Endodermal cell (in vitro differentiated cells): Measurements from ENCODE around the gene PKM. TPM values are rescaled to one million over a fixed set of nuclear protein-coding genes. Genes with fewer than 3 reads are reported as not detected.

Experiments used
- DNase-seq: peaks from one replicate; pipeline ENCODE4 v3.0.0-alpha.2; 2017
- H3K27ac ChIP-seq: 2 replicates; pipeline ENCODE4 v1.5.1; 2013; ENCODE audit warnings: mild to moderate bottlenecking, low read depth, low read length, moderate library complexity
- H3K27me3 ChIP-seq: 2 replicates; pipeline ENCODE4 v1.6.1; 2013; ENCODE audit warnings: mild to moderate bottlenecking, low read length, moderate library complexity; ENCODE audit not compliant: insufficient read depth, control insufficient read depth, poor library complexity, severe bottlenecking
- H3K36me3 ChIP-seq: 2 replicates; pipeline ENCODE4 v1.7.0; 2013; ENCODE audit warnings: mild to moderate bottlenecking, low read length, moderate library complexity; ENCODE audit not compliant: control insufficient read depth, insufficient read depth
- H3K4me1 ChIP-seq: one replicate; pipeline ENCODE4 v1.7.0; 2013; ENCODE audit warnings: low read length; ENCODE audit not compliant: control insufficient read depth, insufficient read depth
- H3K4me3 ChIP-seq: 2 replicates; pipeline ENCODE4 v1.5.1; 2013; ENCODE audit warnings: mild to moderate bottlenecking, low read length, moderate library complexity
- H3K9ac ChIP-seq: 2 replicates; pipeline ENCODE4 v1.6.1; 2013; ENCODE audit warnings: mild to moderate bottlenecking, low read length, moderate library complexity; ENCODE audit not compliant: poor library complexity, severe bottlenecking; ENCODE audit errors: extremely low read depth
- H3K9me3 ChIP-seq: 2 replicates; pipeline ENCODE4 v1.6.1; 2013; ENCODE audit warnings: mild to moderate bottlenecking, low read length, moderate library complexity; ENCODE audit not compliant: control insufficient read depth
- H3K27ac Mint-ChIP-seq: 2 replicates; pipeline ENCODE4 v1.8.0; 2020; ENCODE audit warnings: mixed read lengths
- H3K27me3 Mint-ChIP-seq: 2 replicates; pipeline ENCODE4 v1.8.0; 2021; ENCODE audit warnings: mild to moderate bottlenecking, mixed read lengths; ENCODE audit not compliant: insufficient read depth
- H3K36me3 Mint-ChIP-seq: 2 replicates; pipeline ENCODE4 v1.8.0; 2020; ENCODE audit warnings: low read depth, mixed read lengths
- H3K4me1 Mint-ChIP-seq: 2 replicates; pipeline ENCODE4 v1.8.0; 2020; ENCODE audit warnings: mixed read lengths
- H3K4me3 Mint-ChIP-seq: 2 replicates; pipeline ENCODE4 v1.8.0; 2020; ENCODE audit warnings: mild to moderate bottlenecking, moderate library complexity, mixed read lengths
- H3K9me3 Mint-ChIP-seq: 2 replicates; pipeline ENCODE4 v1.8.0; 2020; ENCODE audit warnings: mild to moderate bottlenecking, mixed read lengths
- CTCF ChIP-seq: fragments of 200-600 bp; sonication (generic); conservative IDR thresholded peaks from 2 replicates; pipeline ENCODE4 v1.5.0; 2021; ENCODE audit warnings: antibody characterized with exemption, mild to moderate bottlenecking
- WGBS, 2 experiments: methylation state at CpG; one replicate each; pipeline versions ENCODE4 v1.1.5 to v1.1.7; 2013; ENCODE audit warnings: missing lambda C conversion rate in 2 of 2, mixed read lengths in 1 of 2; ENCODE audit not compliant: insufficient coverage in 1 of 2, insufficient read length in 1 of 2; 5-methylcytosine and 5-hydroxymethylcytosine counted together
- total RNA-seq, 2 donors: library from RNA; stranded (reverse); fragmentation: NEBNext Ultra II Directional in 1 of 2; extraction: Animal tissue kit (Norgen Biotek cat#: 25700) in 1 of 2; gene quantifications; 2 replicates in 1 of 2; 3 replicates in 1 of 2; pipeline ENCODE4 v1.2.1, GENCODE V29; 2021

PKM gene
- total RNA-seq, 2 donors from 2014 or later, result 2,197 to 2,355 TPM

GRCh38 chr15:72168808-72169190 is 62.2 kb downstream of the PKM start:
- WGBS, 2 experiments, result 75 to 83% methylated on average over 2 to 4 of the region's 4 CpGs
- H3K27ac ChIP-seq, result no peak overlapping the region
- H3K27me3 ChIP-seq, result no peaks in the 10 kb centered on the region
- no peak overlapping the region for H3K4me3 Mint-ChIP-seq
- no peaks in the 10 kb centered on the region for H3K36me3 Mint-ChIP-seq
- H3K9ac ChIP-seq, result no peak overlapping the region
- no peak overlapping the region for H3K27ac Mint-ChIP-seq
- H3K4me3 ChIP-seq, result no peak overlapping the region
- H3K27me3 Mint-ChIP-seq, result no peaks in the 10 kb centered on the region
- peaks cover 8% of the 10 kb centered on the region for H3K4me1 ChIP-seq
- H3K9me3 Mint-ChIP-seq, result no peaks in the 10 kb centered on the region
- no peaks in the 10 kb centered on the region for H3K9me3 ChIP-seq
- peaks cover 20% of the 10 kb centered on the region for H3K4me1 Mint-ChIP-seq
- no peaks in the 10 kb centered on the region for H3K36me3 ChIP-seq
- no peak for DNase-seq
- no peak for TF ChIP-seq CTCF

DNA sequence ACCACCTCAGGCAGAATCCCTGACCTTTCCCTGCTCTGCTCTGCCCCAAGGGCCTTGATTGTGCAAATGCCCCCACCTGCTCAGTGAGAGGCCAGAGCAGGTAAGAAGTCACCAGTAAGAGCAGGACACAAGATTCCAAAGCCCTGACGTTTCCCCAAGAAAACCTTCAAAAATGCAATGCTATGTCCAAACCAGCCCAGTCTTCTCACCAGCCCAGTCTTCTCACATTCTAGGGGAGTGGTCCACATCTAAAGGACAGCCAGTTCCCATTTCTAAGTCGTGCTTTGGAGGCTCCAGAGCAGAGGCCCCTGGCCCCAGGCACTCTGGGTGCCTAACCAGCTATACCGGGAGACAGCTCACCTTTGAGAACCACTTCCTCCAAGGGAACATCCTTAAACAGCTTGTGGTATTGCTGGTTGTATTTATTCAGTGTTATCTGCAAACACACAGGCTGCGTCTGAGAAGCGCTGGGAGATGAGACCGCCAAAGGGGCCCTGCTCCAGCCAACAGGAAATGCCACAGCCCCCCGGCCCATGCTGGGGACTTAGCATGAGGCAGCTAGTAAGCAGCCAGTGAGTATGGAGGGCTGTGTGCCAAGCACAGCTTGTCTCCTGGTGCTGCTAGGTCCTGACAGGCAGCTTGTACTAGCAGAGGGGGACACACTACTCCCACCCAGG is 62.7 kb downstream of the PKM start:
- Histone ChIP-seq H3K27me3 (no peaks in the 10 kb centered on the region), H3K4me3 (no peak overlapping the region), H3K4me1 (peaks cover 8% of the 10 kb centered on the region), H3K9ac (no peak overlapping the region), H3K27ac (no peak overlapping the region), H3K9me3 (no peaks in the 10 kb centered on the region), H3K36me3 (no peaks in the 10 kb centered on the region)
- 61 to 78% methylated on average over 3 to 7 of the region's 7 CpGs for WGBS, 2 experiments
- TF ChIP-seq CTCF, result no peak
- peak; percentile 81 for DNase-seq
- Mint-ChIP-seq H3K4me3 (no peak overlapping the region), H3K27ac (peak overlapping the region; percentile 89), H3K36me3 (no peaks in the 10 kb centered on the region), H3K4me1 (peaks cover 20% of the 10 kb centered on the region), H3K27me3 (no peaks in the 10 kb centered on the region), H3K9me3 (no peaks in the 10 kb centered on the region)

GRCh38 chr15:72167445-72167844 is 63.5 kb downstream of the PKM start:
- no peak overlapping the region for H3K9ac ChIP-seq
- H3K27me3 ChIP-seq, result no peaks in the 10 kb centered on the region
- H3K4me3 ChIP-seq, result no peak overlapping the region
- no peaks in the 10 kb centered on the region for H3K36me3 Mint-ChIP-seq
- no peak overlapping the region for H3K27ac Mint-ChIP-seq
- H3K4me1 Mint-ChIP-seq, result peaks cover 20% of the 10 kb centered on the region
- H3K27ac ChIP-seq, result no peak overlapping the region
- H3K9me3 Mint-ChIP-seq, result no peaks in the 10 kb centered on the region
- peaks cover 8% of the 10 kb centered on the region for H3K4me1 ChIP-seq
- no peak for TF ChIP-seq CTCF
- 94 to 100% methylated on average over 2 to 6 of the region's 6 CpGs for WGBS, 2 experiments
- H3K36me3 ChIP-seq, result no peaks in the 10 kb centered on the region
- no peaks in the 10 kb centered on the region for H3K9me3 ChIP-seq
- H3K4me3 Mint-ChIP-seq, result no peak overlapping the region
- DNase-seq, result no peak
- H3K27me3 Mint-ChIP-seq, result no peaks in the 10 kb centered on the region
